Mesodermal cell (in vitro differentiated cells): Measurements from ENCODE around the gene ZSCAN22.

Experiments
- H3K27ac ChIP-seq: 2 replicates; pipeline ENCODE4 v1.7.0; 2013; ENCODE audit warnings: mild to moderate bottlenecking, low read depth, low read length, moderate library complexity; ENCODE audit not compliant: severe bottlenecking
- H3K36me3 ChIP-seq: 2 replicates; pipeline ENCODE4 v1.7.1; 2013; ENCODE audit warnings: mild to moderate bottlenecking, low read length, moderate library complexity; ENCODE audit not compliant: control insufficient read depth, insufficient read depth
- H3K4me1 ChIP-seq: one replicate; pipeline ENCODE4 v1.7.1; 2013; ENCODE audit warnings: mild to moderate bottlenecking, low read length; ENCODE audit not compliant: insufficient read depth, control insufficient read depth, poor library complexity, severe bottlenecking
- H3K4me3 ChIP-seq: 2 replicates; pipeline ENCODE4 v1.7.0; 2013; ENCODE audit warnings: low read length, control low read depth, mild to moderate bottlenecking; ENCODE audit not compliant: insufficient read depth, poor library complexity, severe bottlenecking; ENCODE audit errors: extremely low read depth
- H3K9me3 ChIP-seq: 2 replicates; pipeline ENCODE4 v1.7.1; 2013; ENCODE audit warnings: mild to moderate bottlenecking, low read length, moderate library complexity; ENCODE audit not compliant: control insufficient read depth
- WGBS, 2 experiments: methylation state at CpG; one replicate each; pipeline ENCODE4 v1.1.5; 2013; ENCODE audit warnings: missing lambda C conversion rate in 2 of 2; ENCODE audit not compliant: insufficient coverage in 2 of 2; 5-methylcytosine and 5-hydroxymethylcytosine counted together

Gene ZSCAN22

DNA sequence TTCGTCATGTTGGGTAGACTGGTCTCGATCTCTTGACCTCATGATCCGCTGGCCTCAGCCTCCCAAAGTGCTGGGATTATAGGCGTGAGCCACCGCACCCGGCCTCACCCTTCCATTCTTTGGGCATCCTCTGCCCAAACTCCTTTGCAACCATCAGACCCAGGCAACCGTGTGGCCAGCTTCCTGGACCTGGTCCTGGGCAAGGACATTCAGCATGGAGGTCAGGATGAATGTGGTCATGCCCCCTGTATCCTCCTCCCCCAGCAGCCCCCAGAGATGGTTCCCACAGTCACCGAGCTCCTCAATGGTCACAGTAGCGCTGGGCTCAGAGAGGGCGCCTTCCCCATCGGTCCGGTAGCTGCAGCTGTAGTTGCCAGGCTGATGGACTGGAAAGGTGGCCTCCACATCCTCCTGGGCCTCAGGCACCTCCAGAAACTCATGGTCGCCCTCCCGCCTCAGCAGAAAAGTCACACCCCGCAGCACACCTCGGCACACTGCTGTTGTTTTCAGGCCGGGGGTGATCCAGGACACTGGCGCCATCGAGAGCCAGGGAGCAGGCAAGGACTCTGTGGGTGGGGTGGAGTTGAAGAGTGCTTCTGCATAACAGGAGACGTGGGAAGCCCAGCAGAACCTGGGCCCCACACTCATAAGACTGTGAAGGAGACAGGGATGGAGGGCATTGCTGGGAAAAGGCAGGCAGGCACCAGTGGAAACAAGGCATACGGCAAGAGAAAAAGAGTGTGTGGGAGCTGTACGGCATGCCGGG is 25.4 kb downstream of the ZSCAN22 start:
- Histone ChIP-seq H3K27ac (no peak overlapping the region), H3K9me3 (no peaks in the 10 kb centered on the region), H3K4me1 (no peaks in the 10 kb centered on the region), H3K36me3 (peaks cover 5% of the 10 kb centered on the region), H3K4me3 (no peak overlapping the region)
- WGBS, 2 experiments, result 89 to 90% methylated on average over 18 to 20 of the region's 23 CpGs

DNA sequence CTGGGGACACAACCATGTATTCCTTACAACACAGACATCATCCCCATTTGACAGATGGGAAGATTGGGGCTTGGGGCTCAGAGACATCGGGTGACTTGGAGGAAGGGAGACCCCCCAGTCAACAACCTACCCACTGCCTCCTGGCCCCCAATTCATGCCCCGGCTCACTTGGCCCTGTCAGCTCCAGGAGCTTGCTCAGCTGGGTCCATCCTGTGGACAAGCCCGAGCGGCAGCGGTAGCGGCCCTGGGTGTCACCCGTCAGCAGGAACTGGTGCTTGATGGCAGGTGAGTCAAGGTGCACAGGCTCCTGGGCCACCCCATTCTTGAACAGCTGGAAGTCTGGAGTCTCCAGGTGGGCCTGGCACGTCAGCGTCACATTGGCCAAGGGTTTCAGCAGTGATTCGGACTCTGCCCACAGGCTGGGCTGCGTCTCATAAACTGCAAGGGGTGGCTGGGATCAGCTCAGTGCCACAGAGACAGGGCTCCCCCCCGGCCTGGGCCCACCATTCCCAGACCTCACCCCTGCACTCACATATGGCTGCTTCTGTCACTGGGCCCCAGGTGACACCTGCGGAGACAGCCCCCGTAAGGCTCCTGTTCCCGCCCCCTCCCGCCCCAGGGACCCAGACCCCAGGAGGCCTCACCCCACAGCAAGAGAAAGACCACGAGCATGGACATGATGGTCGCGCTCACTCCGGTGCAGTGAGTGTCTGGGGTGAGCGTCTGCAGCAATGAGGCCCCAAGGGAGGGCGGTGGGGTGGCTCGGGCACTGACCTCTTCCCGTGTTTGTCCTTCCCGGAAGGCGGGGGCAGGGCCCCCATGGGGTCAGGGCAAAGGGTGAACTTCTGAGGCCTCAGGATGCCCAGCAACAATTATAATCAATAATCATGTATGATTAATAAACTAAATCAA is 26.2 kb downstream of the ZSCAN22 start, which contains the start of gene A1BG:
Gene A1BG, minus strand, starts transcription at position 733 of the 912 bp plus-strand sequence. Its CDS starts 55 bp downstream, at position 678.
- no peaks in the 10 kb centered on the region for H3K9me3 ChIP-seq
- no peak within 1 kb of the TSS for H3K4me3 ChIP-seq
- peaks cover 5% of the 10 kb centered on the region for H3K36me3 ChIP-seq
- H3K4me1 ChIP-seq, result no peaks in the 10 kb centered on the region
- 90 to 96% methylated on average over 19 to 22 of the region's 26 CpGs for WGBS, 2 experiments
- H3K27ac ChIP-seq, result no peak within 1 kb of the TSS

DNA sequence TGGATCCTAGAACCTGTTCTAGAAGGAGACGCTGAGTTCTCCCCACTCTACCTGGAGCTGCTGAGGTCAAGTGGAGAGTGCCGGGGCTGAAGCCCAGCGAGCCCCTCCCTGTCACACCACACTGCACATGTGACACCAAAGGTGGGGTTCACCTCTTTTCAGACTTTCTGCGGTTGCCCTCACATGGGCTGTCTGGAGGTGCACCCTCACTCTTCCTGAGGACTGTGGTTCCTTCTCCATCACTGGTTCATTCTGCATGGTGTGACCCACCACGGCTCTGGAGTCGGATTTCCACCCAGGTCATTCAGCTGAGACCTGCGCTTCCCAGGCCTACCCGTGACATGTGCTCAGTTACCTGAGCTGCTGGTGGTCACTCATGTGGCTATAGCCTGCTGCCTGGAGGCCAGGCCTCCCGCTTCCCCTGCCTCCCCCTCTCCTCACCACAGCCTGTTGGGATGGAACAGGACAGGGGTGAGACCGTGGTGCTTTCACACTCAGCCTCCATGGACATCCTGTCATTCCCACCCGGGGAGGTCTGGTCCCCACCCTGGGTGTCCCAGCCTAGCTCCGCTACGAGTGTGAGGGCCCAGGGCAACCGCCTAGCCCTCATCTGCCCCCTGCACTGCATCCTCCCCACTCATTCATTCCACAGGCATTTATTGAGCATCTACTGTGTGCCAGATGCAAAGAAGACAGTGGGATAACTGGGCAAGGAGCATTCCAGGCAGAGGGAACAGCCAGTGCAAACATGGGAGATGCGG is 27.1 kb downstream of the ZSCAN22 start:
- WGBS, 2 experiments, result 94 to 95% methylated on average over 12 to 13 of the region's 15 CpGs
- H3K9me3 ChIP-seq, result no peaks in the 10 kb centered on the region
- no peak overlapping the region for H3K27ac ChIP-seq
- peaks cover 5% of the 10 kb centered on the region for H3K36me3 ChIP-seq
- H3K4me1 ChIP-seq, result no peaks in the 10 kb centered on the region
- no peak overlapping the region for H3K4me3 ChIP-seq

DNA sequence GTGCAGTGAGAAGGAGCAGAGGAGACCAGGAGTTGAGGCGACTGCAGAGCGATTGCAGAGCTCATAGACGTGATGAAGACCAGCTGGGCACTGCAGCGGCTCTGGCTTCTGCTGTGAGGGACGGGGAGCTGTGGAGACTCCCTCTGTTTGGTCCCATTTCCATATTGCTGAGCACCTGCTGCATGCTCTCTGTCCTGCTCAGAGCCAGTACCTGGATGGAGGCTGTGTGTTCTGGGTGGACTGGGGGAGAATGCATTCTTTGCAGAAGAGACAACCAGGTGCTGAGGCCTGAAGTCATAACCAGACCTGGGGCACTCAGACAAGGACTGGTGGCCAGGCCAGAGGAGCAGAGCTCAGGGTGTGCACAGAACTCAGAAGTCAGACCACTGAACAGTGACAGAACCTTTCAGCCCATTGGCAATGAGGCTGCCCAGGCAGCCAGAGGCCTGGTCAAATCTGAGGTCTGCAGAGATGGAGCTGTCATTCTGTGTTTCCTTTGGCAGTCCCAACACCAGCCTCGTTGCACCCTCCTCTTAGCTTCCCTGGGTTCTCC is 27.8 kb downstream of the ZSCAN22 start:
- WGBS, 2 experiments, result 93% methylated on average over 6 of the region's 6 CpGs
- Histone ChIP-seq H3K36me3 (peaks cover 5% of the 10 kb centered on the region), H3K4me1 (no peaks in the 10 kb centered on the region), H3K27ac (no peak overlapping the region), H3K4me3 (no peak overlapping the region), H3K9me3 (no peaks in the 10 kb centered on the region)

DNA sequence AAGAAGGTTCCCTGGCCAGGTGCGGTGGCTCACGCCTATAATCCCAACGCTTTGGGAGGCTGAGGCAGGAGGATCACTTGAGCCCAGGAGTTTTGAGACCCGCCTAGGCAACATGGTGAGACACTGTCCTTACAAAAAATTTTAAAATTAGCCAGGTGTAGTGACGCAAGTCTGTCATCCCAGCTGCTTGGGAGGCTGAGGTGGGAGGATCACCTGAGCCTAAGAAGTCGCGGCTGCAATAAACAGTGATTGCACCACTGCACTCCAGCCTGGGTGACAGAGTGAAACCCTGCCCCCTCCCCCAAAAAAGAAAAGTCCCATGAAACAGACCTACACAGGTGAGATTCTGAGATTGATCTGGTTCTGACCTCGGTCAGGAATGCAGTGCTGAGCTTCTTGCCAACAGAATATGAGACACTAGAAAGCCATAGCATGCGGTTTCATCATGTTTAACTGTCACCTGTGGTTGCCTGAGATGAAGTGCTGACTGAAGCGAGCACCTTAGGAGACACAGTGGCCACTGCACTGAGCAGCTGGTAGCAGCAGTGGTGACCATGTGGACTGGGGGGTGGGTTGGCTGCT is 28.5 kb downstream of the ZSCAN22 start:
- Histone ChIP-seq H3K27ac (no peak overlapping the region), H3K9me3 (no peaks in the 10 kb centered on the region), H3K4me3 (no peak overlapping the region), H3K36me3 (peaks cover 5% of the 10 kb centered on the region), H3K4me1 (no peaks in the 10 kb centered on the region)
- WGBS, 2 experiments, result 87 to 95% methylated on average over 8 to 10 of the region's 10 CpGs

DNA sequence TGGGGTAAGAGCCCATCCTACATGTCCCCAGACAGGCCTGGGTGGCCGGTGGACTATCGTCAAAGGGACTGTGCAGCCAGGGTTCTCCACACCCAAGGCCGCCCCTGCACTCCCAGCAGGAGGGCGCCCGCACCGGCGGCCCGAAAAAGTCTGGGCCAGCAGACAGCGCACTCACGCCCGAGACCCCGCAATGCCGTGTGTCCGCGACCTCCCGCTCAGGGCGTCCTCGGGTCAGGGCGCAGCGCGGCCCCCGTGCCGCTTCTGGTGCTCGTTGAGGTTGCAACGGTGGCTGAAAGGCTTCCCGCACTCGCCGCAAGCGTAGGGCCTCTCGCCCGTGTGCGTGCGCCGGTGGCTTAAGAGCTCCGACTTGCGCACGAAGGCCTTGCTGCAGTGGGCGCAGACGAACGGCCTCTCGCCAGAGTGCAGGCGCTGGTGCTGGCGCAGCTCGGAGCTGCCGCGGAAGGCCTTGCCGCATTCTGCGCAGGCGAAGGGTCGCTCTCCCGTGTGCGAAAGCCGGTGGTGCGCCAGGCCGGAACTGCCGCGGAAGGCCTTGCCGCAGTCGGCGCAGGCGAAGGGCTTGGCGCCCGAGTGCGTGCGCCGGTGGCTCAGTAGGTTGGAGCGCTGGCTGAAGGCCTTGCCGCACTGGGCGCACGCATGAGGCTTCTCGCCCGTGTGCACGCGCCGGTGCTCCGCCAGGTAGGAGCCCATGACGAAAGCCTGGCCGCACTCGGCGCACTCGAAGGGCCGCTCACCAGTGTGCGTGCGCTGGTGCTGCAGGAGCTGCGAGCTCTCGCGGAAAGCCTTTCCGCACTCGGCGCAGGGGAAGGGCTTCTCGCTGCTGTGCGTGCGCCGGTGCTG is 29.3 kb downstream of the ZSCAN22 start:
- H3K9me3 ChIP-seq, result no peaks in the 10 kb centered on the region
- H3K4me1 ChIP-seq, result no peaks in the 10 kb centered on the region
- H3K4me3 ChIP-seq, result no peak overlapping the region
- peaks cover 2% of the 10 kb centered on the region for H3K36me3 ChIP-seq
- no peak overlapping the region for H3K27ac ChIP-seq
- WGBS, 2 experiments, result 97% methylated on average over 92 to 94 of the region's 94 CpGs

DNA sequence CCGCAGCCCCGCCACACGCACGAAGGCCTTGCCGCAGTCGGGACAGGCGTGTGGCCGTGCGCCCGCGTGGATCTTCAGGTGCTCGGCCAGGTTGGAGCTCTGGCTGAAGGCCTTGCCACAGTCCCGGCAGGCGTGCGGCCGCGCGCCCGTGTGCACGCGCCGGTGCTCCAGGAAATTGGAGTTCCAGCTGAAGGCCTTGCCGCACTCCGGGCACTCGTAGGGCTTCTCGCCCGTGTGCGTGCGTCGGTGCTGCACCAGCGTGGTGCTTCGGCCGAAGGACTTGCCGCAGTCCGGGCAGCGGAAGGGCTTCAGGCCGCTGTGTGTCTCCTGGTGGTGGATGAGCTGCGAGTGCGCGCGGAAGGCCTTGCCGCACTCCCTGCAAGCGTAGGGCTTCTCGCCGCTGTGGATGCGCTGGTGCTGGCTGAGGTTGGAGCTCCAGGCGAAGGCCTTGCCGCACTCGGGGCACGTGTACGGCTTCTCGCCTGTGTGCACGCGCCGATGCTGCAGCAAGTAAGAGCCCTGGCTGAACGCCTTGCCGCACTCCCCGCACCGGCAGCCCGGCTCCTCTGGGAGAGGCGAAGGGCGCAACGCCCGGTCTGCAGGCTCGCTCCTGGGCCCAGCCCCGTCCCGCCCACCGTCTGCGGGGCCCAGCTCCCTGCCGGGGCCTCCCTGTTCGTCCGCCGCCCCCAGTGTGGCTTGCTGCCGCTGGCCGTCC is 30.1 kb downstream of the ZSCAN22 start:
- Histone ChIP-seq H3K27ac (no peak overlapping the region), H3K4me1 (peaks cover 3% of the 10 kb centered on the region), H3K9me3 (no peaks in the 10 kb centered on the region), H3K36me3 (peaks cover 2% of the 10 kb centered on the region), H3K4me3 (no peak overlapping the region)
- 95 to 96% methylated on average over 70 to 75 of the region's 75 CpGs for WGBS, 2 experiments

DNA sequence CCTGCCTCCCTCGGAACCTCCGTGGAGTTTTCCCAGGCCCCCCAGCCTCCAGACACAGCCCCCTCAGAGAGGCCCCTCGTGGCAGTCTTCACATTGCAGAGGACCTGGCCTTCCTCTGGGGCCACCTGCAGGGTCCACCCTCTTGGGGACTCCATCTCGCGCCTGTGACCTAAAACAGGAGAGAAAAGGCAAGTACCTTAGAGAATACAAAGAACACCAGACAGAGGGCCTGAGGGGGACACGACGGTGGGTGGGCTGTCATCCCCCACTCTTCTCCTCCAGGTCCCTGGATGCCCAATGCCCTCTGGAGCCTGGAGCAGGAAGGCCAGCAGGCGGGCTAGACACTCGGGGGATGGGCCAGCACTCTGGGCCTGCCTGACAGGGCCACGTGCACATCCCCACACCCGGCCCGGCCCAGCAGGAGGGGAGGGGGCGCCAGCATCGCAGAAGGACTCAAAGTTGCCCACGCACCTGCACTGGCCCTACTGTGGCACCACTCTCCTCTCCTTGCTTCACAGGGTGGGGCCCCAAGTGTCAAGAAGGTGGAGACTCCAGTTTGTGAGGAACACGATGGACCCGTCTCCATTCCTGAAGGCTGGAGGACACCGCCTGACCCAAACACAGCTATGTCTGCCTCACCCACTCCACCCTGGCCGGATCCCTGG is 30.8 kb downstream of the ZSCAN22 start:
- H3K27ac ChIP-seq, result no peak overlapping the region
- peaks cover 3% of the 10 kb centered on the region for H3K4me1 ChIP-seq
- H3K36me3 ChIP-seq, result peaks cover 2% of the 10 kb centered on the region
- 76 to 85% methylated on average over 9 to 14 of the region's 19 CpGs for WGBS, 2 experiments
- no peaks in the 10 kb centered on the region for H3K9me3 ChIP-seq
- no peak overlapping the region for H3K4me3 ChIP-seq

DNA sequence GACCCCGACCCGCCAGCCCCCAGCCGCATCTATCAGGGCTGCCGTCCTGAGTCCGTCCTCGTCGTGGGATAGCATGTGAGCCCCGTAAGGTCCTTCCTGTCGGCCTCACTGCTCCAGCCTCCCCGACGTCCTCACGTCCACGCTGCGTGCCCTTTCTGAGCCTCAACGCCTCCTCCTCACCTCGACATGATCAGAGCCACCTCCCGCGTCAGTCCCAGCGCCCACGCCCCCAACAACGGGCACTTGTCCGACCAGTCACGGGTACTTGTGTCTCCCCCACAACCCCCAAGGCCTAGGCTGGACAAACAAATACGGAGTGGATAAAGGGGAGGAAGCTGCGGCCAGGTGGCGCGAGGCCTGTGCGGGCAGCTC is 35.1 kb downstream of the ZSCAN22 start:
- Histone ChIP-seq H3K4me3 (peak overlapping the region; percentile 78), H3K36me3 (no peaks in the 10 kb centered on the region), H3K9me3 (no peaks in the 10 kb centered on the region), H3K27ac (peak overlapping the region; percentile 92), H3K4me1 (peaks cover 3% of the 10 kb centered on the region)
- 2 to 3% methylated on average over 16 to 19 of the region's 28 CpGs for WGBS, 2 experiments
